Left ventricle myocardium inferior (tissue), 1 donor: Measurements from ENCODE around the gene FFAR2. TPM values are rescaled to one million over a fixed set of nuclear protein-coding genes. Genes with fewer than 3 reads are reported as not detected.
A peak's percentile ranks its signal among the peaks of the same experiment; 100 is the strongest.

Experiments
- DNase-seq: peaks from one replicate; pipeline ENCODE4 v3.0.0-alpha.2; 2020
- H3K27ac ChIP-seq: fragments of 200-600 bp; replicated peaks from 2 replicates; pipeline ENCODE4 v1.8.0; 2021
- H3K27me3 ChIP-seq: fragments of 200-600 bp; 2 replicates; pipeline ENCODE4 v1.8.0; 2021; ENCODE audit warnings: low read depth
- H3K36me3 ChIP-seq: fragments of 200-600 bp; 2 replicates; pipeline ENCODE4 v1.8.0; 2021
- H3K4me1 ChIP-seq: fragments of 200-600 bp; 2 replicates; pipeline ENCODE4 v1.8.0; 2021
- H3K4me3 ChIP-seq: fragments of 200-600 bp; 2 replicates; pipeline ENCODE4 v1.8.0; 2021; ENCODE audit warnings: mild to moderate bottlenecking, moderate library complexity
- H3K9me3 ChIP-seq: fragments of 200-600 bp; replicated peaks from 2 replicates; pipeline ENCODE4 v1.8.0; 2021
- intact Hi-C: fragments of 100-400 bp; cut with micrococcal nuclease; formaldehyde crosslinking; loops from one replicate; pipeline ENCODE4 v1.11.0; 2022
- total RNA-seq: library from RNA; stranded (reverse); fragmentation: NEBNext Ultra II Directional; extraction: Animal tissue kit (Norgen Biotek cat#: 25700); gene quantifications from one replicate; pipeline ENCODE4 v1.2.1, GENCODE V29; 2021
- TF ChIP-seq, protein P1 (sequence below): fragments of 200-600 bp; IDR thresholded peaks from 2 replicates; pipeline ENCODE4 v1.8.0; 2021; ENCODE audit warnings: antibody characterized with exemption, mild to moderate bottlenecking, borderline replicate concordance
- donor health status: DM: no; HTN: yes; CAD: no; lungs with severe emphysema.

FFAR2 gene
- total RNA-seq, 1 donor from 2014 or later, result 0.27 TPM

DNA sequence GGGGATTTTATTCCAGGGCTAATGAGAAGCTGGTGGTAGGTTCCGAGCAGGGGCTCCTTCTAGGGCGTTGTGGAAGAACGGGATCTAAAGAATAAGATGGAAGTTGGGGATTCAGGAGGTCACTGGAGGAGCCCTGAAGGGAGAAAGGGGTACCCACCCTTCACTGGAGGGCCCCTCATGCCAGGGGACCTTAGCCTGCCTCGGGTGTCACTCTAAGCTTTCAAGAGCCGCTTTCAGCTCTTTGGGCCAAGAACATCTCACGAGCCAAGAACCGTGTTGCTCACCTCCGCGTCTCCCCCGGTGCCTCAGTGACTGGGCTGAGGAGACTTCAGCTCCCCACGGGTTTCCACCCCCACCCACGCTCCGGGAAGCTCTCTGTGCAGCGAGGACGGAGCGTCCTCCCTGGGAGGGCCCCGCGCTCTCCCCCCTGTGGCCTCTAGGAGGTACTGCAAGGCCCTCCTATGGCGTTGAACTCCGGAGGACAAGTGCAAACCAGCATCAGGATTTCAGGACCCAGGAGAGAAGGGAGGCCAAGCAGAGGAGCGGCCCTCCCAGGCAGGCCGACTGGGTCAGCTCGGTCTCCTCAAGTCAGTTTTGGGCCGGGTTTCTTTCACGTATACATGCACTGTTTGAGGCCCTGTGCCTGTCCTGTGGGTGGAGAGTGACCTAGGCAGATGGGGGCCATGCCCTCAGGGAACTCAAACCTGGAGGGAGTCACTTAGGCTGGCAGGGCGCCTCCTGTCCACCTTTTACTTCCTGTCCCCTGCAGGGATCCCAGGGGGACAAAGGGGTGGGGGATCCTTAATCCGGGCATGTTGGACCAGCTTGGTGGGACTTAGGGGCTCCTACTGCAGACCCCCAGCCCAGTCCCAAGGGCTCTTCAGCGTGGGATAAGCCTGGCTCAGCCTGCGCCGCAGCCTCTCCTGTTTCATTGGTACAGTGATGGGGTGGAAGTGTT is 47.3 kb downstream of the FFAR2 start:
- peak; percentile 63 for DNase-seq
- H3K9me3 ChIP-seq, result no peaks in the 10 kb centered on the region
- peaks cover 6% of the 10 kb centered on the region for H3K27me3 ChIP-seq
- no peak overlapping the region for H3K27ac ChIP-seq
- H3K4me3 ChIP-seq, result peak overlapping the region; percentile 34
- H3K36me3 ChIP-seq, result no peaks in the 10 kb centered on the region
- TF ChIP-seq, protein P1, sequence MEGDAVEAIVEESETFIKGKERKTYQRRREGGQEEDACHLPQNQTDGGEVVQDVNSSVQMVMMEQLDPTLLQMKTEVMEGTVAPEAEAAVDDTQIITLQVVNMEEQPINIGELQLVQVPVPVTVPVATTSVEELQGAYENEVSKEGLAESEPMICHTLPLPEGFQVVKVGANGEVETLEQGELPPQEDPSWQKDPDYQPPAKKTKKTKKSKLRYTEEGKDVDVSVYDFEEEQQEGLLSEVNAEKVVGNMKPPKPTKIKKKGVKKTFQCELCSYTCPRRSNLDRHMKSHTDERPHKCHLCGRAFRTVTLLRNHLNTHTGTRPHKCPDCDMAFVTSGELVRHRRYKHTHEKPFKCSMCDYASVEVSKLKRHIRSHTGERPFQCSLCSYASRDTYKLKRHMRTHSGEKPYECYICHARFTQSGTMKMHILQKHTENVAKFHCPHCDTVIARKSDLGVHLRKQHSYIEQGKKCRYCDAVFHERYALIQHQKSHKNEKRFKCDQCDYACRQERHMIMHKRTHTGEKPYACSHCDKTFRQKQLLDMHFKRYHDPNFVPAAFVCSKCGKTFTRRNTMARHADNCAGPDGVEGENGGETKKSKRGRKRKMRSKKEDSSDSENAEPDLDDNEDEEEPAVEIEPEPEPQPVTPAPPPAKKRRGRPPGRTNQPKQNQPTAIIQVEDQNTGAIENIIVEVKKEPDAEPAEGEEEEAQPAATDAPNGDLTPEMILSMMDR, result peak; percentile 99
- intact Hi-C loops, result loop anchor here (10.0 kb wide), 1 partner anchor 141 kb away; the partner anchor contains the start of gene FFAR3
- H3K4me1 ChIP-seq, result peaks cover 8% of the 10 kb centered on the region

DNA sequence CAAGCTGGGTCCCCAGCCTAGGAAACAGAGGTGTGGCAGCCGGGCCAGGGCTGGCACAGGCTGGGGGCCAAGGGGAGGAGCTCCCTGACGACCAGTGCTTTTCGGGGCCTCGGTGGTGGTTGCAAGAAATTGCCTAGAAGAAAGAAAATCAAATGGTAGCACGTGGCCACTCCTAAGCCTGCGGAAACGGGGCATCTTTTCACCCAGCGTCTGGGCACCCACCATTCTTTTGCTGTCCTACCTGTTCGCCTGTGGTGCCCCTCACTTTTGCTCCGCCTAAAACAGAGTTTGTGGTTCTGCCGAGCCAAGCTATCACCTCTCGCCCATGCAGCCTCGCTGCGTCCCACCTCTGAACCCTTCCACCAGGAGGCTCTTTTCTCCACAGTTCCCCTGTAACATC is 49.3 kb downstream of the FFAR2 start:
- intact Hi-C loops, result loop anchor here (10.0 kb wide), 1 partner anchor 143 kb away; the partner anchor contains the start of gene FFAR3
- Histone ChIP-seq H3K9me3 (no peaks in the 10 kb centered on the region), H3K4me1 (peaks cover 8% of the 10 kb centered on the region), H3K27ac (no peak overlapping the region), H3K36me3 (no peaks in the 10 kb centered on the region), H3K4me3 (no peak overlapping the region), H3K27me3 (no peaks in the 10 kb centered on the region)
- no peak for DNase-seq
- TF ChIP-seq, protein P1, result no peak

DNA sequence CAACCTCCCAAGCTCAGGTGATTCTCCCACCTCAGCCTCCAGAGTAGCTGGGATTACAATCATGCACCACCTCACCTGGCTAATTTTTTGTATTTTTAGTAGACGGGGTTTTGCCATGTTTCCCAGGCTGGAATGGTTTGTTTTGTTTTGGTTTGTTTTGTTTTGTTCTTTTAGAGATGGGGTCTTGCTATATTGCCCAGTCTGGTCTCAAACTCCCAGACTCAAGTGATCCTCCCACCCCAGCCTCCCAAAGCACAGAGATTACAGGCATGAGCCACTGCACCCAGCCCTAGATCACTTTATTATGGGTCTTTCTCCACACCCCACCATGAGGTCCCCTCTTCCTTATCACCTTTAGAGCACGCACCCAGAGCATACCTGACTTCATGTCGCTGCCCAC is 50.2 kb downstream of the FFAR2 start:
- H3K9me3 ChIP-seq, result no peaks in the 10 kb centered on the region
- intact Hi-C loops, result loop anchor here (10.0 kb wide), 1 partner anchor 143 kb away; the partner anchor contains the start of gene FFAR3
- no peaks in the 10 kb centered on the region for H3K27me3 ChIP-seq
- TF ChIP-seq, protein P1, result no peak
- H3K36me3 ChIP-seq, result no peaks in the 10 kb centered on the region
- H3K4me1 ChIP-seq, result peaks cover 15% of the 10 kb centered on the region
- no peak overlapping the region for H3K27ac ChIP-seq
- DNase-seq, result no peak
- no peak overlapping the region for H3K4me3 ChIP-seq

DNA sequence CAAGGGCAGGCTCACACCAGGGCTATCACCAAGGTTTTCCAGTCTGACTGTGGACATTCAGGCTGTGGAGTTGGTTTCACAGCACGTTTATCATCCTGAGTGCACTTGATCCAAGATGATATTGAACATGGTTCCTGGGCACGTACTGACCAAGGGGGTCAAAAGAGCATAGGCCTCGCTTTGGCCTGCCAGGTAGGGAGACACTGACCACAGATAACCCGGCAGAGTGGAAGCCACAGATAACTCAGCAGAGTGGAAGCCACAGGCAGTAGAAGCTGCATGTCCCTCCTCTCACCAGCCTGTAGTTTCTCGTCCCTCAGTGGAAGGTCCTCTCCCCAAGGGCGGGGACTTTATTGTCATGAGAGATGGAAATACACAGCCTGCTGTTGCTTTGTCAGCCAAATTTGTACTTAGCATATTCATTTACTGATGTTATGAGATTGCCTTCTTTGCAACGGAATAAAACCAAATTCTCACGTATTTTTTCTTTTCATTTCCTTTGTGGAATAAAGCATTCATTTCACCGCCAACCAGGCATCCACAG is 51.0 kb downstream of the FFAR2 start:
- DNase-seq, result no peak
- intact Hi-C loops, result loop anchor here (10.0 kb wide), 1 partner anchor 144 kb away; the partner anchor contains the start of gene FFAR3

DNA sequence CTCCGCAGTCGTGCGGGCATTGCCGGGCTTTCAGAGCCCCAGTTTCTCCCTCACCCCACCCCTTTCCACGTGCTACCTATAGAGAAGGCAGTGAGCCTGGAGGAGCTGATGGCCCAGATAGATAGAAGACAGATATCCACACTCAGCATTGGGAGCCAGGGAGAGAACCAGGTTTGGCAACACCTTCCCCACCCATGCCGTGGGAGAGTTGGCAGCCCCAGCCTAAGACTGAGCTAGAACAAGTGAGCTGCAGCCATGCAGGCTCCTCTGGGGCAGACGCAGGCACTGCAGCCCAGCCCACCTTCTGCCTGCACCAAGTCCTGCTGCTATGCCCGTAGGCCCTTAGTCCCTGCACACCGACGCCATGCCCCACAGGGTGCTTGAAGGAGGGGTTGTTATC is 52.6 kb downstream of the FFAR2 start:
- Histone ChIP-seq H3K36me3 (no peaks in the 10 kb centered on the region), H3K4me3 (no peak overlapping the region), H3K9me3 (no peaks in the 10 kb centered on the region), H3K4me1 (peaks cover 8% of the 10 kb centered on the region), H3K27me3 (peaks cover 1% of the 10 kb centered on the region), H3K27ac (no peak overlapping the region)
- no peak for DNase-seq
- intact Hi-C loops, result no loop called here
- TF ChIP-seq, protein P1, result no peak

More for the DNA sequence above, 51.0 kb downstream of the FFAR2 start:
- Histone ChIP-seq H3K27ac (no peak overlapping the region), H3K36me3 (no peaks in the 10 kb centered on the region), H3K27me3 (no peaks in the 10 kb centered on the region), H3K4me3 (no peak overlapping the region), H3K9me3 (no peaks in the 10 kb centered on the region), H3K4me1 (peaks cover 15% of the 10 kb centered on the region)
- TF ChIP-seq, protein P1, result no peak

Other genes starting within 250 kb of the FFAR2 start
- gene FAM187B, start 219.5 kb upstream of the FFAR2 start, total RNA-seq, result not detected
- gene LSR, start 199.3 kb upstream of the FFAR2 start, total RNA-seq, result 4.5 TPM
- gene USF2, start 179.3 kb upstream of the FFAR2 start, total RNA-seq, result 147 TPM
- not detected for gene HAMP, start 165.7 kb upstream of the FFAR2 start, total RNA-seq
- gene MAG, start 156.1 kb upstream of the FFAR2 start, total RNA-seq, result not detected
- not detected for gene CD22, start 119.1 kb upstream of the FFAR2 start, total RNA-seq
- gene FFAR1, start 100.4 kb upstream of the FFAR2 start, total RNA-seq, result not detected
- gene FFAR3, start 89.8 kb upstream of the FFAR2 start, total RNA-seq, result not detected
- not detected for gene GPR42, start 77.2 kb upstream of the FFAR2 start, total RNA-seq
- gene KRTDAP, start 42.2 kb downstream of the FFAR2 start, total RNA-seq, result not detected
- gene DMKN, start 65.4 kb downstream of the FFAR2 start, total RNA-seq, result 7.9 TPM
- gene SBSN, start 80.1 kb downstream of the FFAR2 start, total RNA-seq, result not detected
- not detected for gene GAPDHS, start 85.2 kb downstream of the FFAR2 start, total RNA-seq
- gene TMEM147, start 97.4 kb downstream of the FFAR2 start, total RNA-seq, result 84.3 TPM
- gene ATP4A, start 115.4 kb downstream of the FFAR2 start, total RNA-seq, result not detected
- gene PMIS2, start 137.9 kb downstream of the FFAR2 start, total RNA-seq, result not detected
- 3.7 TPM for gene HAUS5, start 164.5 kb downstream of the FFAR2 start, total RNA-seq
- 52.7 TPM for gene RBM42, start 180.8 kb downstream of the FFAR2 start, total RNA-seq
- gene ETV2, start 193.5 kb downstream of the FFAR2 start, total RNA-seq, result 0.33 TPM
- 1,365 TPM for gene COX6B1, start 200.1 kb downstream of the FFAR2 start, total RNA-seq
- gene UPK1A, start 218.3 kb downstream of the FFAR2 start, total RNA-seq, result not detected